Panc1 (cell line): ENCODE data around the gene ALKBH7. TPM values are rescaled to one million over a fixed set of nuclear protein-coding genes. Genes with fewer than 3 reads are reported as not detected.
A peak's percentile ranks its signal among the peaks of the same experiment; 100 is the strongest.

Experiments
- ATAC-seq: fragments of 200-7000 bp; cut with Tn5 transposase; 2 replicates; pipeline ENCODE4 v1.9.1; 2020; ENCODE audit warnings: mild to moderate bottlenecking, moderate library complexity
- BruUV-seq: library from RNA; stranded (reverse); fragments of 400-500 nt; replicated peaks from 2 replicates; lab custom pipeline; 2021; lab: Mats Ljungman, UMichigan
- CTCF ChIA-PET: fragments of 300-600 bp; sonication (Branson Sonifier 250); formaldehyde crosslinking; loops from one replicate; lab custom pipeline; 2022; ENCODE audit warnings: antibody characterized with exemption; lab: Charles Lee
- POLR2A ChIA-PET: fragments of 300-600 bp; sonication (Branson Sonifier 250); formaldehyde crosslinking; loops from one replicate; lab custom pipeline; 2022; ENCODE audit warnings: antibody characterized with exemption; lab: Charles Lee
- DNase-seq: peaks from one replicate; pipeline ENCODE4 v3.0.0-alpha.2; 2010; ENCODE audit warnings: low read depth, low spot score
- H3K27ac ChIP-seq: 2 replicates; pipeline ENCODE4 v1.5.1; 2011; ENCODE audit warnings: mild to moderate bottlenecking, low read length, inconsistent platforms
- H3K27me3 ChIP-seq: fragments of 200-500 bp; sonication (Bioruptor generic); 2 replicates; pipeline ENCODE4 v1.6.0; 2014; ENCODE audit warnings: low read length, inconsistent platforms; ENCODE audit not compliant: control insufficient read depth, insufficient read depth
- H3K36me3 ChIP-seq: fragments of 200-500 bp; sonication (Bioruptor generic); 2 replicates; pipeline ENCODE4 v1.5.1; 2014; ENCODE audit warnings: inconsistent platforms, mild to moderate bottlenecking, low read length, moderate library complexity; ENCODE audit not compliant: control insufficient read depth, insufficient read depth
- H3K4me1 ChIP-seq: 2 replicates; pipeline ENCODE4 v1.5.1; 2011; ENCODE audit warnings: inconsistent platforms, mild to moderate bottlenecking, low read length, moderate library complexity; ENCODE audit not compliant: control insufficient read depth, insufficient read depth
- H3K4me3 ChIP-seq, 2 experiments: 2 replicates each; pipeline ENCODE4 v1.5.1; 2011 to 2012; ENCODE audit warnings: low read depth in 2 of 2, low read length in 2 of 2, mild to moderate bottlenecking in 2 of 2, inconsistent platforms in 1 of 2, moderate library complexity in 1 of 2
- H3K9me3 ChIP-seq: fragments of 200-500 bp; sonication (Bioruptor generic); 2 replicates; pipeline ENCODE4 v1.5.1; 2014; ENCODE audit warnings: low read depth, mild to moderate bottlenecking, inconsistent platforms, low read length, moderate library complexity; ENCODE audit not compliant: control insufficient read depth, insufficient read depth
- CTCF ChIP-seq: fragments of 450-650 bp; IDR thresholded peaks from 2 replicates; pipeline ENCODE4 v1.5.1; 2017; ENCODE audit warnings: mild to moderate bottlenecking
- POLR2AphosphoS5 ChIP-seq: IDR thresholded peaks from 2 replicates; pipeline ENCODE4 v1.6.1; 2012; ENCODE audit warnings: mild to moderate bottlenecking, low read depth, low read length, moderate library complexity
- REST ChIP-seq, 2 experiments: IDR thresholded peaks; 2 replicates each; pipeline ENCODE4 v1.6.1; 2011 to 2012; ENCODE audit warnings: low read depth in 2 of 2, control low read depth in 1 of 2, low read length in 1 of 2, mild to moderate bottlenecking in 1 of 2, moderate library complexity in 1 of 2; ENCODE audit not compliant: insufficient read depth in 1 of 2
- SIN3A ChIP-seq: IDR thresholded peaks from 2 replicates; pipeline ENCODE4 v1.6.1; 2012; ENCODE audit warnings: low read depth, mild to moderate bottlenecking, low read length, moderate library complexity, borderline replicate concordance; ENCODE audit not compliant: insufficient read depth
- TCF7L2 ChIP-seq: IDR thresholded peaks from 2 replicates; pipeline ENCODE4 v1.6.1; 2011; ENCODE audit warnings: mild to moderate bottlenecking, low read depth, low read length, inconsistent platforms
- in situ Hi-C: cut with HindIII; loops from 2 replicates; pipeline ENCODE4 v1.10.0; 2016; ENCODE audit warnings: low sequenced_read_pairs, low pct_unique_long_range_greater_than_20kb
- intact Hi-C: fragments of 100-400 bp; cut with micrococcal nuclease; formaldehyde crosslinking; loops from one replicate; pipeline ENCODE4 v1.10.0; 2022; ENCODE audit not compliant: unreplicated experiment
- microRNA-seq: library from miRNA; unstranded; fragments of <30 nt; microRNA quantifications from one replicate; pipeline ENCODE4 v1.1.0, GENCODE V29; 2020; ENCODE audit not compliant: unreplicated experiment
- total RNA-seq: library from RNA; stranded (reverse); gene quantifications from one replicate; pipeline ENCODE4 v1.2.1, GENCODE V29; 2021; ENCODE audit not compliant: unreplicated experiment

Gene ALKBH7
- total RNA-seq, 1 experiment from 2014 or later = 65.0 TPM

GRCh38 chr19:6423499-6424194 is 51.1 kb downstream of the ALKBH7 start:
- CTCF ChIA-PET = no interaction called here
- peaks cover 9% of the 10 kb centered on the region for H3K4me1 ChIP-seq
- no peaks in the 10 kb centered on the region for H3K27me3 ChIP-seq
- ATAC-seq = no peak
- H3K4me3 ChIP-seq = peak overlapping the region; percentile 93 to 95
- DNase-seq = no peak
- BruUV-seq = no TSS peak
- H3K27ac ChIP-seq = peak overlapping the region; percentile 79
- in situ Hi-C loops (no loop called here), intact Hi-C loops (no loop called here)
- peaks cover 11% of the 10 kb centered on the region for H3K36me3 ChIP-seq
- POLR2A ChIA-PET = no interaction called here
- no peaks in the 10 kb centered on the region for H3K9me3 ChIP-seq
- TF ChIP-seq TCF7L2 (no peak), POLR2AphosphoS5 (no peak), CTCF (no peak), REST (IDR thresholded peaks at IDR 0.05; ENCODE audit: insufficient read depth in 1 of 2, low read depth in 2 of 2, low read length in 1 of 2) (no peak), SIN3A (no peak)

- DNase-seq = no peak
- in situ Hi-C loops = no loop called here
- no peaks in the 10 kb centered on the region for H3K9me3 ChIP-seq
- no TSS peak for BruUV-seq
- H3K27ac ChIP-seq = peak within 1 kb of the TSS; percentile 85
- no peak for ATAC-seq
- TF ChIP-seq REST (IDR thresholded peaks at IDR 0.05; ENCODE audit: insufficient read depth in 1 of 2, low read depth in 2 of 2, low read length in 1 of 2) (no peak), POLR2AphosphoS5 (peak; percentile 43; the same call in 1 of the 2 replicates)
- peak within 1 kb of the TSS; percentile 93 to 95 for H3K4me3 ChIP-seq
- no peaks in the 10 kb centered on the region for H3K27me3 ChIP-seq
- H3K36me3 ChIP-seq = peaks cover 9% of the 10 kb centered on the region
- H3K4me1 ChIP-seq = peaks cover 9% of the 10 kb centered on the region
- ChIA-PET POLR2A (interaction anchor here (0.6 kb wide), 1 partner anchor 246 kb away, joined by 4 read pairs; no protein-coding TSS in a partner anchor), CTCF (interaction anchor here (0.7 kb wide), 1 partner anchor 52 kb away, joined by 3 read pairs; no protein-coding TSS in a partner anchor)
- intact Hi-C loops = no loop called here
These were observed 51.8 kb downstream of the ALKBH7 start, which contains the start of gene KHSRP for GRCh38 chr19:6424195-6424938. Gene KHSRP, minus strand, starts transcription at chr19:6424811. Its CDS starts 110 bp downstream, at chr19:6424701.

Small RNA genes within 50 kb of the gene (microRNA-seq; reads per million reads assigned to microRNA genes)
- gene MIR3940 = 8.6 reads per million, percentile 25 among the genes with 10 or more reads in this experiment
- not detected for gene MIR6790
- gene MIR6885 = 2.9 reads per million

Other genes with a start within 250 kb of the ALKBH7 start
- not detected for gene ACSBG2, start 237.1 kb upstream of the ALKBH7 start, total RNA-seq
- gene MLLT1, start 92.8 kb upstream of the ALKBH7 start, total RNA-seq = 58.3 TPM
- not detected for gene ACER1, start 39.2 kb upstream of the ALKBH7 start, total RNA-seq
- 80.0 TPM for gene CLPP, start 11.3 kb upstream of the ALKBH7 start, total RNA-seq
- gene PSPN, start 3.1 kb downstream of the ALKBH7 start, total RNA-seq = 1.6 TPM
- 61.1 TPM for gene GTF2F1, start 20.4 kb downstream of the ALKBH7 start, total RNA-seq
- gene KHSRP, start 52.0 kb downstream of the ALKBH7 start, total RNA-seq = 333 TPM
- gene SLC25A41, start 61.0 kb downstream of the ALKBH7 start, total RNA-seq = 0.21 TPM
- gene SLC25A23, start 87.0 kb downstream of the ALKBH7 start, total RNA-seq = 18.7 TPM
- 0.21 TPM for gene CRB3, start 91.5 kb downstream of the ALKBH7 start, total RNA-seq
- gene DENND1C, start 109.0 kb downstream of the ALKBH7 start, total RNA-seq = 0.39 TPM
- 4.4 TPM for gene TUBB4A, start 129.5 kb downstream of the ALKBH7 start, total RNA-seq
- gene TNFSF9, start 158.2 kb downstream of the ALKBH7 start, total RNA-seq = 2.9 TPM
- 45.4 TPM for gene CD70, start 218.4 kb downstream of the ALKBH7 start, total RNA-seq